Measurements from ENCODE around the gene SLCO4A1.

- TF ChIP-seq POLR2A (IDR thresholded peaks at IDR 0.05; ENCODE audit: low read length) = no peak
- TF ChIP-seq GATA1 (IDR thresholded peaks at IDR 0.05; ENCODE audit: low read depth, low read length) = no peak
These were observed 48.0 kb downstream of the SLCO4A1 start for GRCh38 chr20:62690261-62690820.
